Measurements from ENCODE around the gene LARGE1. TPM values are rescaled to one million over a fixed set of nuclear protein-coding genes. Genes with fewer than 3 reads are reported as not detected.

The LARGE1 gene
- total and polyA plus RNA-seq, 2 of the 8 experiments (the other 6 are each of a cell fraction or from before 2014, with no cell fraction given), result 43.7 to 83.0 TPM

GRCh38 chr22:33357981-33358399, 562.3 kb downstream of the LARGE1 start:
- H2BK20ac ChIP-seq (ENCODE audit: low read length), result no peak overlapping the region
- POLR2A ChIA-PET (ENCODE audit: partially characterized antibody), result no interaction called here

More at GRCh38 chr22:33357981-33358399, 562.3 kb downstream of the LARGE1 start:
- CTCF ChIA-PET (ENCODE audit: partially characterized antibody), result no interaction called here
- no peak for DNase-seq (ENCODE audit: low read depth in 1 of 2, low spot score in 2 of 2)
- H2BK5ac ChIP-seq (ENCODE audit: low read depth, low read length), result no peak overlapping the region
- no peak overlapping the region for H3K14ac ChIP-seq (ENCODE audit: insufficient read length)
- no peak overlapping the region for H2AFZ ChIP-seq (ENCODE audit: low read length)
- H4K91ac ChIP-seq (replicated peaks; ENCODE audit: insufficient read length, low read length), result no peak overlapping the region
- no peaks in the 10 kb centered on the region for H3K9me3 ChIP-seq (ENCODE audit: insufficient read depth in 2 of 2, low read depth in 1 of 2, low read length in 1 of 2)
- H3K4ac ChIP-seq (replicated peaks; ENCODE audit: insufficient read length, low read depth, low read length), result no peak overlapping the region
- 88% methylated on average over 4 of the region's 4 CpGs; no CpG with 5 or more reads in 1 of the 2 experiments for WGBS, 2 experiments (ENCODE audit: extremely low coverage in 1 of 2, insufficient coverage in 1 of 2, insufficient read length in 1 of 2, insufficient replicate concordance in 2 of 2, low coverage in 1 of 2, low lambda C conversion rate in 2 of 2, missing lambda C conversion rate in 1 of 2)
- H2AK5ac ChIP-seq (ENCODE audit: low read depth, low read length), result no peak overlapping the region
- no peak overlapping the region for H4K8ac ChIP-seq (ENCODE audit: extremely low read depth, insufficient read depth, low read length)
- peaks cover 0 to 3% (median 0%) of the 10 kb centered on the region in 4 experiments; a peak in 2 of 8 replicates for H3K36me3 ChIP-seq (ENCODE audit: control insufficient read depth in 2 of 4, insufficient read depth in 4 of 4, low read length in 3 of 4)
- H3K18ac ChIP-seq (ENCODE audit: extremely low read depth, low read length), result no peak overlapping the region
- no peak overlapping the region for H2BK120ac ChIP-seq (replicated peaks; ENCODE audit: low read depth, low read length)
- no peak overlapping the region for H3K4me2 ChIP-seq (ENCODE audit: insufficient read depth in 1 of 2, low read depth in 2 of 2, low read length in 2 of 2)
- no peak overlapping the region for H4K5ac ChIP-seq (ENCODE audit: insufficient read length, low read depth, low read length)
- peaks cover 0 to 8% (median 0%) of the 10 kb centered on the region in 4 experiments; a peak in 1 of 7 replicates for H3K27me3 ChIP-seq (replicated peaks in 1 of 4; ENCODE audit: control insufficient read depth in 3 of 4, extremely low read depth in 1 of 4, insufficient read depth in 3 of 4, low read length in 3 of 4)
- H3K79me2 ChIP-seq (ENCODE audit: control insufficient read depth in 1 of 2, insufficient read depth in 2 of 2, low read length in 2 of 2), result no peaks in the 10 kb centered on the region
- TF ChIP-seq JUND (IDR thresholded peaks at IDR 0.05; ENCODE audit: low read length) (no peak), NANOG (IDR thresholded peaks at IDR 0.05; ENCODE audit: insufficient read depth, low read depth, low read length, poor library complexity, severe bottlenecking) (no peak), HDAC6 (IDR thresholded peaks at IDR 0.05; ENCODE audit: low read depth, low read length) (no peak), RBBP5 (IDR thresholded peaks at IDR 0.05; ENCODE audit: borderline replicate concordance, low read depth, low read length) (no peak), SIX5 (IDR thresholded peaks at IDR 0.05; ENCODE audit: low read depth, low read length) (no peak), SRF (IDR thresholded peaks at IDR 0.05; ENCODE audit: low read depth, low read length) (no peak), ASH2L (IDR thresholded peaks at IDR 0.05; ENCODE audit: low read length) (no peak), TBP (IDR thresholded peaks at IDR 0.05; ENCODE audit: low read depth, low read length) (no peak), RXRA (IDR thresholded peaks at IDR 0.05; ENCODE audit: insufficient read depth, low read depth, low read length) (no peak), POU5F1 (IDR thresholded peaks at IDR 0.05; ENCODE audit: low read depth, low read length) (no peak), EP300 (IDR thresholded peaks at IDR 0.05; ENCODE audit: borderline replicate concordance in 1 of 2, low read depth in 2 of 2, low read length in 2 of 2) (no peak)
- H2BK12ac ChIP-seq (ENCODE audit: low read depth, low read length), result no peak overlapping the region
- no peak overlapping the region for H2BK15ac ChIP-seq (ENCODE audit: low read length)
- H3K79me1 ChIP-seq (ENCODE audit: low read depth, low read length), result no peaks in the 10 kb centered on the region
- no peak overlapping the region for H3K56ac ChIP-seq (replicated peaks; ENCODE audit: insufficient read length, low read depth, low read length)
- H3K23ac ChIP-seq (ENCODE audit: insufficient read length), result no peak overlapping the region
- no peak for FAIRE-seq
- H4K20me1 ChIP-seq (replicated peaks in 1 of 2; ENCODE audit: control insufficient read depth in 1 of 2, insufficient read depth in 2 of 2, low read length in 2 of 2), result peaks cover 2 to 3% of the 10 kb centered on the region in 2 experiments
- no peak overlapping the region for H3K9ac ChIP-seq (replicated peaks in 1 of 4; ENCODE audit: extremely low read depth in 1 of 4, low read depth in 3 of 4, low read length in 3 of 4)
- H3K23me2 ChIP-seq (ENCODE audit: low read depth, low read length), result no peaks in the 10 kb centered on the region
- H3K4me1 ChIP-seq (replicated peaks in 1 of 4; ENCODE audit: control insufficient read depth in 3 of 4, insufficient read depth in 4 of 4, low read length in 3 of 4), result no peaks in the 10 kb centered on the region
- H3K27ac ChIP-seq (ENCODE audit: low read depth, low read length), result no peak overlapping the region
- no peak overlapping the region for H3K4me3 ChIP-seq (ENCODE audit: extremely low read depth in 1 of 4, insufficient read depth in 2 of 4, low read depth in 3 of 4, low read length in 4 of 4)
